ENCODE data around the gene SLC2A3.
"Not testable (repeated sequence)": the region's sequence is repeated elsewhere in the genome, so short reads cannot be mapped to it uniquely, and the experiment has no call there.

The SLC2A3 gene

GRCh38 chr12:7916936-7917335 lies 19.1 kb downstream of the SLC2A3 start:
- DNase-seq (ENCODE audit: low read depth): no peak

- DNase-seq (ENCODE audit: low read depth): no peak
Measured at GRCh38 chr12:7915661-7916403, 20.2 kb downstream of the SLC2A3 start.

GRCh38 chr12:7910106-7910505 lies 25.9 kb downstream of the SLC2A3 start:
- not testable (repeated sequence) for DNase-seq (ENCODE audit: low read depth)

- no peak for DNase-seq (ENCODE audit: low read depth)
Measured at GRCh38 chr12:7907009-7907408, 29.0 kb downstream of the SLC2A3 start.

- DNase-seq (ENCODE audit: low read depth): not testable (repeated sequence)
Measured at GRCh38 chr12:7906303-7906702, 29.7 kb downstream of the SLC2A3 start.

GRCh38 chr12:7905600-7906125 lies 30.3 kb downstream of the SLC2A3 start:
- DNase-seq (ENCODE audit: low read depth): not testable (repeated sequence)

- DNase-seq (ENCODE audit: low read depth): no peak
Measured at GRCh38 chr12:7905071-7905470, 30.9 kb downstream of the SLC2A3 start.

GRCh38 chr12:7902416-7902815 lies 33.6 kb downstream of the SLC2A3 start:
- not testable (repeated sequence) for DNase-seq (ENCODE audit: low read depth)

- no peak for DNase-seq (ENCODE audit: low read depth)
Measured at GRCh38 chr12:7899755-7900154, 36.2 kb downstream of the SLC2A3 start.

GRCh38 chr12:7896726-7897125 lies 39.3 kb downstream of the SLC2A3 start:
- not testable (repeated sequence) for DNase-seq (ENCODE audit: low read depth)

- DNase-seq (ENCODE audit: low read depth): no peak
Measured at GRCh38 chr12:7892186-7892980, 43.6 kb downstream of the SLC2A3 start.

GRCh38 chr12:7884689-7885088 lies 51.3 kb downstream of the SLC2A3 start:
- no peak for DNase-seq (ENCODE audit: low read depth)

- DNase-seq (ENCODE audit: low read depth): not testable (repeated sequence)
Measured at GRCh38 chr12:7881736-7882120, 54.3 kb downstream of the SLC2A3 start.

- DNase-seq (ENCODE audit: low read depth): not testable (repeated sequence)
Measured at GRCh38 chr12:7880952-7881735, 54.8 kb downstream of the SLC2A3 start.

- no peak for DNase-seq (ENCODE audit: low read depth)
Measured at GRCh38 chr12:7879246-7879645, 56.7 kb downstream of the SLC2A3 start.

GRCh38 chr12:7877420-7877819 lies 58.6 kb downstream of the SLC2A3 start:
- no peak for DNase-seq (ENCODE audit: low read depth)

- DNase-seq (ENCODE audit: low read depth): no peak
Measured at GRCh38 chr12:7872566-7873319, 63.2 kb downstream of the SLC2A3 start, which contains the start of gene SLC2A14. Gene SLC2A14, minus strand, starts transcription at chr12:7872915. Its CDS starts 3,035 bp downstream, at chr12:7869880.

GRCh38 chr12:7870335-7870734 lies 65.7 kb downstream of the SLC2A3 start:
- no peak for DNase-seq (ENCODE audit: low read depth)

Data from activated gamma-delta T cell treated with anti-CD3 and anti-CD28 coated beads, Interleukin-2, amount 50 U/mL, for 16 hours (primary cell).